ENCODE data around the gene MTA1.

GRCh38 chr14:105456736-105457617, 37.4 kb downstream of the MTA1 start:
- TF ChIP-seq CTCF (IDR thresholded peaks at IDR 0.05): no peak
- TF ChIP-seq EZH2 (IDR thresholded peaks at IDR 0.05; ENCODE audit: borderline replicate concordance, insufficient read depth, low read depth, low read length, poor library complexity, severe bottlenecking): no peak
